Fibroblast of skin of right quadriceps (primary cell): ENCODE results near the gene FBXO15.

Experiments
- DNase-seq: peaks from one replicate; pipeline ENCODE4 v3.0.0-alpha.2; 2013

FBXO15 gene

DNA sequence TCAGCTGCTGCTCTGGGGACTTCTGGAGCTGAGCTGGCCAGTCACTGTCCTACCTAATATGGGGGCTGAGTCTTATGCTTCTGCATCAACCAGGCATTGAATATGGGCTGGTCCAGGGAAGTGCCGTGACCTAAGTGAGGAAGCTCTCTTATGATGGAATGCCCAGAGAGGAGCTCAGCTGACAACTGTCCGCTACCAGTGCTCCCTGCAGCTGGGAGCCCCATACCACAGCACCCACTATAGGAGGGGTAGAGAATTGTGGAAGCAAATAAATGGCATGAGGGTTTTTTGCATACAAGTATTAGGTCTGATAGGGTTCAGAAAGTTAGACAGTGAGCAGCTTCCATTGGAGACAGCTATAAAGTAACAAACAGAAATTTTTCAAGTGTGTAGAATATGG, 5.2 kb upstream of the FBXO15 start:
- no peak for DNase-seq

GRCh38 chr18:74152270-74152669, 4.6 kb upstream of the FBXO15 start:
- no peak for DNase-seq

- no peak for DNase-seq
Observed at GRCh38 chr18:74149878-74150277, 2.2 kb upstream of the FBXO15 start.

DNA sequence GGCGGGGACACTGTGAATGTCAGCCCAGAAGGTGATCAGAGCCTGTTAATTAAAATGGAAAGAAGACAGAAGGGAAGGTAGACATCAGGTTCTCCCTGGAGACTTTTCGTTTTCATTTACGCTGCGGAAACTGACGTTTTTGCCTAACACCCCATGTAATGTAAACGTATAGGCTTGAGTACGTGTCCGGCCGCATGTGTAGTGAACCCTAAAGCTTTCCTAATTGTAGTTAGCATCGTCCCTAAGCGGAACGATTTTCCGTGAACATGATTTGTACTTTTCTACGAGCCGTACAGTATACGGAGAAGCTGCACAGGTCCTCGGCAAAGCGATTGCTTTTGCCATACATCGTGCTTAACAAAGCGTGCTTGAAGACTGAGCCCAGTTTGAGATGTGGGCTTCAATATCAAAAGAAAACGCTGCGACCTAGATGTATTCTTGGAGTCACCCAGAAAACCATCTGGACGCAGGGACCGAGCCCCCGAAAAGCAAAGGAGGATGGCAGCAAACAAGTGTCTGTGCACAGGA, 973 bp upstream of the FBXO15 start:
- DNase-seq, result no peak

DNA sequence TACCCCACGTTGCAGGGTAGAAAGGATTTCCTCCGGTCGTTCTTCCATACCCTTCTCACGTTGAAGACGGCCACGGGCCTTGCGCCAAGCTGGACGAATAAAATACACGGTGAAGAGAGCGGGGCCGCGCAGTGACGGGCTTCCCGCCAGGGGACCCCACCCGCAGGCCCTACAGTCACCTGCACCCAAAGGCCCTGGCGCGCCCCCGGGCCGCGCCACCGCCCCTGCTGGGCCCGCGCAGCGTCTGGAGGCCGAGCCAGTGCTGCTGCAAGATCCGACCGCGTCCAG, 199 bp downstream of the FBXO15 start:
- DNase-seq, result no peak

- peak; percentile 80 for DNase-seq
Observed at GRCh38 chr18:74146756-74147155, 878 bp downstream of the FBXO15 start.

DNA sequence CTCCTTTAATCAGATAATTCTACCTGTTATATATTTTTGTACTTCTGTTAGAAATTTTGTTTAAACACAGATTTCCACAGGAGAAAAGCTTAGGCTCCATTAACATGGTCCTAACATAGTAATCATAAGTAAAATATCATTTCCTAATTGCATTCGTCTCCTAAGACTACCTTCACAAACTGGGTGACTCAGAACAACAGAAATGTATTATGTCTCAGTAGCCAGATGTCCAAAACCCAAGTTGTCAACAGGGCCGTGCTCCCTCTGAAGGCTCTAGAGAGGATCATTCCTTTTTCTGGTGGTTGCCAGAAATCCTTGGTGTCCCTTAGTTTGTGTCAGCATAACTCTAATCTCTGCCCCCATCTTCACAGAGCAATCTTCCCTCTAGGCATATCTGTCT, 5.4 kb downstream of the FBXO15 start:
- peak; percentile 34 for DNase-seq

DNA sequence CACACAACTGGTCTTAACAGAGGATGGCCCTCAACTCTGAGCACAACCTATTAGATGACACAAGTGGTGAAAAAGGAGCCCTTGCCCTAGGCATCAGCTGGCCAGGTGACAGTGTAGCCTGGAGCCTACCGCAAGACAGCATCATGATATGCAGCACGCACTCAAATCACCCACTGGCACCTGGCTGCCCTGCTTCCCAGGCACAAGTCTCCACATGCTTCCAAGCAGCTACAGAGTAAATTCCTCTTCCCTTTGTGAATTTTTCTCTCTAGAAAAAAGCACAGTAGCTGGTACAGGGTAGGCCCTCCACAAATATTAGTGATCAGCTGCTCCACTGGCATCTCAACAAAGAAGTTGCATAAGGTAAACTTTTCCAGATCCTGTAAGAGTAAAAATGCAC, 6.0 kb downstream of the FBXO15 start:
- DNase-seq, result no peak

DNA sequence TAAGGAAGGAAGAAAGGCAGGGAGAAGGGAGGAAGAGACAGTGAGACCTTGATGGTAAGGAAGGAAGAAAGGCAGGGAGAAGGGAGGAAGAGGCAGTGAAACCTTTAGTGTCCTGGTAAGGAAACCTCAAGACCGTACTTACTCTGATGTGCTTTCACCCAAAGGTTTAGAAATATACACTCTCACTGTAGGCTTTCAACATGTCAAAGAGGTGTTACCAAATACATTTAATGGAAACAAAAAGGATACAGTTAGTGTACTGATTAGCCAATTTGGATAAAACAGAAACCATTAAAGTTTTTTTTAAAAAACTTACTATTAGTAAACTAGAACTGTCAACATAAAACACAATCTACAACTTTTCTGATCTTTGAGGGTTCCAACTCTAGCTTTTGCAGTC, 7.1 kb downstream of the FBXO15 start:
- DNase-seq, result no peak

DNA sequence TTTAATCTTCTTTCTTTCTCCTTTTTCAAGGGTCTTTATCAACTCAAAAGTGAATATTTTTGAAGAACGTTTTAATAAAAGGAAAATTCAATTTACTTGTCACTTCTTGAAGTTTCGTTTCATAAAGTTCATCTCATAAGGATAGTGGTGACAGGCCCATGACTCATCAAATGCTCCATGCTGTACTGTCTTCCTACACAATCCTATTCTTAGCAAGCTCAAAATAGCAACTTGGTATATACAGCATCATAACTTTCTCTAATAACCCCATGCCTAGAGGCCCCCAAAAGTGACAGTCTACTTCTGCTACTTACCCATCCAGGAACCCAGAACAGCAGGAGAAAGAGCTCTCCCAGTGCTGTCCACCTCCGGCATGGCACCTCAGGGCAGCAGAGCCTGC, 7.7 kb downstream of the FBXO15 start:
- peak; percentile 74 for DNase-seq

DNA sequence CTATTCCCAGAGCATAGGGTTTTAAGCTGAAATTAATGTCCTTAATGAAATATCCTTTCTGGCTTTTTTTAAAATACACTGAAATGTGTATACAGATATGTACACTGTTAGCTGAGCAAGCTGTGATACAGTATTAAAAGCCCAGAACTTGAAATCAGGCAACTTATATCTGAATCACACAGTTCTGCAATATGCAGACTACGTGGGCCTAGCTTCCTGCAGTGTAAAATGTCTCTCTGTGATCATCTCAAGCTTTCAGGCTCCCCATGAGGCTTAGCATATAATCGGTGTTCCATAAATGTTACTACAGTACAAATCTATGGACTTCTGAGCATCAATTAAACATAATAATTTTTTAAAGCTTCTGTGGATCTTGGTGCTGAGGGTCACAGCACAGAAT, 8.2 kb downstream of the FBXO15 start:
- no peak for DNase-seq

DNA sequence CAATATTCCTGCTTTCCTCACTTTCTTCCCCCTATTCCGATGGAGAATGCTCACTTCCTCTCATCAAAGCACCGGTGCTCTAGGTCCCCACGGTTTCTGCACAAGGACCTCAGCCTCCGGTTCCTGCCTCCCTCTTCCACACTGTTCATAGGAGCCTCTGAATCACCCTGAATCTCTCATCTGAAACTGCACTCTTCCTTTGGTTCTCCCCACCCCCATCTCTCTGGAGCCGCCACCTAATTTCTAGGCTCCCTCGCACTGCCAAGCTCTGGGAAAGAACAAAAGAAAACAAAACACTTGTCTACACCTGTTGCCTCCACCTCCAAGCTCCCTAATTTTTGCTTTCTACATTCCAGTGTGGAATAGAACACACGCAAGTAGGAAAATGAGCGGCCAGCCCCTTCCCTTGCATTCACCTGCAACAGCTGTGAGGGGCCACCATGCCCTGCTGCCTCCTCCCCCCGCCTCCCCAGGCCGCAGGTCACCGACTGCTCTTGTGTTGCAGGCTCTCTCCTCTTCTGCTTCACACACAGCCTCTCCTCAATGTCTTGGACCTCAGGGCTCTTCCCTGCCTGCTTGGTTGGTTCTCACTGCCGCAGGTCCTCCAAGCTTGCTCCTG, 9.6 kb downstream of the FBXO15 start:
- DNase-seq, result no peak

- peak; percentile 26 for DNase-seq
Observed at GRCh38 chr18:74132201-74132600, 15.4 kb downstream of the FBXO15 start.

GRCh38 chr18:74131124-74131523, 16.5 kb downstream of the FBXO15 start:
- DNase-seq, result no peak

DNA sequence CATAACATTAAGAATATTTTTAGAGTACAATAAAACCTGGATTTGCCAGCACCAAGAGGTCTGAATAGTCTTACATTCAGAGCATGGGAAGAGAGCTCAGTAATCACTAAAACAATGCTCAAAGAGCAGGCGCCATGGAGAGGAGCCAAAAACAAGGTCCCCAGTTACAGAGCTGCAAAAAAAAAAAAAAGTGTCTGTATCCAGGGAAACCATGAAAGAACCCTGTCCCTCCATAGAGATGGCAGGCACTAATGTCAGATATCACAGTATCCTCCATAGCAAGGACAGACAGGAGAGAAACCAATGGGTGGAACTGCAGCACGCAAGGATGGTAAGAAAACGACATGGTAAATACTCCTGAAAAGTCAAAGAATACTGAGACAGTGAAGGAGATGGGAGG, 19.5 kb downstream of the FBXO15 start:
- DNase-seq, result no peak

- no peak for DNase-seq
Observed at GRCh38 chr18:74126684-74127655, 20.7 kb downstream of the FBXO15 start.

DNA sequence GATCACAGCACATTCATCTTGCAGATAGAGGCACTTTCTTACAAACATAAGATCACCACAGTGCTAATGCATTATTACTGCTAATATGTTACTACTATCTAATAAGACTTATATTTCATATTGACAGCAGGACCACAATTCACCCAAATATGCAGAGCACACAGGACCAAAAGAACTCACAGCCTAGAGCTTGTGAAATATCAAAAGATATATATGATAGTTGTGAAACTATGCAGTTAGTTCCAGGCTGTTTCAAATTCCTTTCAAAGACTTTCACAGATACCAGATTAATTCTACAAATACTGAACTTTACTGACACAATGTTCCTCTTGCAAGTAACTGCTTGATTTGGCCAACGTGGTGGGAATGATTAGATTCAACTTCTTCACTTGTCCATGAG, 23.0 kb downstream of the FBXO15 start:
- DNase-seq, result peak; percentile 33

DNA sequence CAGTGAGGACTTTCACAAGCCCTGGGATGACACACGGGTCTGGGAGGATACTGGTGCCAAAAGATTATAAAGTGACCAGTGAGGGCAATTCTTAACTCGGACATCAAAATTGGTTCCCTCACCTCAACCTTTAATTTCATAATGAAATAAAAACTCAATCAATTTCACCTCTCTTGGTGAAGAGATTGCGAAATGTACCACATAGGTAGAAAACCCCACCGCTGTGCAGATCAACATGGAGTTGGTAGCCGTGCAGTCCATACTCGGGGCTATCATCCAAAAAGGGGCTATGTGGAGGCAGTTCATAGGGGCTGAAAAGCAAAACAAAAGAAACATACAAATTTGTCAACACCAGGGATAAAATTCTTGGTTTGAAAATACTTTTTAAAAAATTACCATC, 24.4 kb downstream of the FBXO15 start:
- DNase-seq, result no peak

DNA sequence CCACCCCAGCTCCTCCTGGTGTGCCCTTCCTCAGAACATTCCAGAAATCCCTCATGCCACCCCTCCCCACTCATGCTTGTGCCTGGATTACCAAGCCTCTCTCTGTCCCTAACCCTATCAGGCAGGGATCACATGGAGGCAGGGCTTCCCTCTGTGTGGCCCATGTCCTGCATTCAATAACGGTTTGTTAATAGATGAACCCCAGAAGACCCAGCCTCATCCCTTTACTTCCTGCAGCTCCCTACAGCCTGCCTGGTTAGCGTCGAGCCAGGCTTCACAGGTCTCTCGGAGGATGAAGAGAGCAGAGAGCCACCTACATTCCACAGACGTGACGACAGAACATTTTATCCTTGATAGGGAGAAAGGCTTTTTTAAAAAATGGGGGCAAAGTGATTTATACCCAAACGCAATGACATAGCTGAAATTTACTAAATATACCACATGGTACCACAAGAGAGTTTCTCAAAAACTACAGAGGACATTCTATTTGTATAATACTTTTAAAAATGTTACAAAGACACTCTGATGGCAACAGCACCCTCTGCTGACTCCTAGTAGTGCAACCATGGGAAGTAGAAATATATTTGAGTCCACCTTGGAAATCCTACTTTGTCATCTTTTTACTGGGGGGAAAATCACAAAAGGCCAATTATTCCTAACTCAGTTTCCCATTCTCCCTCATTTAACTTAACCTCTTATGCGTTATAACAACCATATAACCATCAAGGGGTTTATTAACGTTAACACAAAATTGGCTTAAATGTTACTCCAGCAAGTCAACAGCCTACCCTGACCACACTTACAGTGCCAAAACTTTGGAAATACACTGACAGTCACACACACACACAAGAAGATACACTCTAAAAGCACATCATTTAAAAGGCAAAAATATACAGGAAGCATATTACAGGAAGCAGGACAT, 30.7 kb downstream of the FBXO15 start:
- peak; percentile 46 for DNase-seq

DNA sequence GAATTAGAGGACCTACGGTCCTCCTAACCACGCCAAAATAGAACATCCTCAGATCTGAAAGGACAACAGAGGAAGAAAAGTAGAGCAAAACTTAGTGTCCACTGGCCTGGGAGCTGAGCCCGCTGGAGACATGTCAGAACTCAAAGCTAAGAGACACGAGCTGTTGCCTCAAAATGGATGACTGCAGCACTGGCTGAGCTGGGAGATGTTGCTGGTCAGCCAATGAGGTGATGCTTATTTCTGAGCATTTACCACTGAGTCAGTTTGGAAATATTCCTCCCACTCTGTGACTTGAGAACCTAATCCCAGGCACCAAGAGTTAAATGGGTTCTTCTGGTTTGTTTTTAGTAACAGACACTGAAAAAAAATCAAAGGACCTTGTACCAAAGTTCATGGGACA, 32.6 kb downstream of the FBXO15 start:
- DNase-seq, result peak; percentile 50

DNA sequence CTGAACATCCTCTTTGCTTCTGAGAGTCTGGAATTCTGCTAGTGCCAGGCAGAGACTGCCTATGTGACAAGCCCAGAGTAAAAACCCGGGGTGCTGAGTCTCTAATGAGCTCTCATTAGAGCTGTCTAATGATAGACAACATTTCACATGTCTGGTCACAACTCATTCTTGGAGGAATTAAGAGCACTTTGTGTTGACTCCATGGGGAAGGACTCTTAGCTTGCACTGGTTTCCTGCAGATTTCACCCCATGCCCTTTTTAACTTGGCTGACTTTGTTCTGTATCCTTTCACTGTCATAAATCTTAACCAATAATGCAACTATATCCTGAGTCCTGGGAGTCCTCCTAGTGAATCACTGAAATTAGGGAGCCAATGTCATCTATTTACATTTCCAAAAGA, 33.5 kb downstream of the FBXO15 start:
- peak; percentile 41 for DNase-seq

DNA sequence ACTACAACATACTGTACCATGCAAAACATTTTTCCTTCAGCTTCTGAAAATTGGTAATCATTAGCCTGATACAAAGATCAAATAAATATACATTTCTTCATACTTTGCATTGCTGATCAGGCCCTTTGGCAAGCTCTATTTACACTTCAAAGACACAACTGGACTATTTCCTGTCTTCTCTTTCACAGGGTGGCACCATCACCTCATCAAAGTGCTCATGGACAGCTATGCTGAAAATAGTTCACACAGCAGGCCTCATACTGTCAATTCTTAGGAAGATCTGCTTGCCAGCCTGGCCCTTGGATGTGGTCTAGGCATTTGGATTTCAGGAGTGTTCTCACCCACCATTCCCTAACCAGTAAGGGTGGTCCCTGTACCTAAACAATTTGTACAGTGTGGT, 33.9 kb downstream of the FBXO15 start:
- no peak for DNase-seq

GRCh38 chr18:74110976-74111375, 36.7 kb downstream of the FBXO15 start:
- no peak for DNase-seq
